HEK293 (cell line): ENCODE measurements around the gene BPNT1.

Source experiments
- GLIS1 ChIP-seq: fragments of 450-650 bp; formaldehyde crosslinking; IDR thresholded peaks from 2 replicates; pipeline ENCODE4 v1.5.1; 2016; ENCODE audit warnings: missing biosample characterization, missing genetic modification characterization
- KLF10 ChIP-seq: fragments of 450-650 bp; IDR thresholded peaks from 2 replicates; pipeline ENCODE4 v1.5.1; 2018; ENCODE audit warnings: missing biosample characterization, mild to moderate bottlenecking, missing genetic modification characterization
- KLF17 ChIP-seq: fragments of 450-650 bp; formaldehyde crosslinking; IDR thresholded peaks from 2 replicates; pipeline ENCODE4 v1.5.1; 2016; ENCODE audit warnings: missing biosample characterization, missing genetic modification characterization
- KLF7 ChIP-seq: fragments of 450-650 bp; formaldehyde crosslinking; IDR thresholded peaks from 2 replicates; pipeline ENCODE4 v1.5.1; 2016; ENCODE audit warnings: missing biosample characterization, missing genetic modification characterization, borderline replicate concordance
- PRDM6 ChIP-seq: fragments of 450-650 bp; formaldehyde crosslinking; IDR thresholded peaks from 2 replicates; pipeline ENCODE4 v1.5.1; 2017; ENCODE audit warnings: missing biosample characterization, missing genetic modification characterization
- REPIN1 ChIP-seq: fragments of 450-650 bp; formaldehyde crosslinking; IDR thresholded peaks from 2 replicates; pipeline ENCODE4 v1.5.1; 2017; ENCODE audit warnings: missing biosample characterization, missing genetic modification characterization, low read depth
- SCRT2 ChIP-seq: fragments of 450-650 bp; formaldehyde crosslinking; IDR thresholded peaks from 2 replicates; pipeline ENCODE4 v1.5.1; 2016; ENCODE audit warnings: missing biosample characterization, missing genetic modification characterization
- SETDB1 ChIP-seq: IDR thresholded peaks from one replicate; pipeline ENCODE4 v1.6.1; 2017; ENCODE audit warnings: mild to moderate bottlenecking, low read length, moderate library complexity, mixed read lengths; ENCODE audit not compliant: insufficient read length
- SP3 ChIP-seq: fragments of 450-650 bp; formaldehyde crosslinking; IDR thresholded peaks from 2 replicates; pipeline ENCODE4 v1.5.1; 2016; ENCODE audit warnings: missing biosample characterization, missing genetic modification characterization
- TSHZ1 ChIP-seq: fragments of 450-650 bp; formaldehyde crosslinking; IDR thresholded peaks from 2 replicates; pipeline ENCODE4 v1.5.1; 2016; ENCODE audit warnings: missing biosample characterization, missing genetic modification characterization, borderline replicate concordance
- ZBTB17 ChIP-seq: fragments of 450-650 bp; formaldehyde crosslinking; IDR thresholded peaks from 2 replicates; pipeline ENCODE4 v1.5.1; 2016; ENCODE audit warnings: missing biosample characterization, missing genetic modification characterization
- ZBTB26 ChIP-seq: fragments of 450-650 bp; formaldehyde crosslinking; optimal IDR thresholded peaks from 2 replicates; pipeline ENCODE3; 2016; ENCODE audit warnings: missing biosample characterization, mild to moderate bottlenecking, missing genetic modification characterization
- ZNF146 ChIP-seq: fragments of 450-650 bp; formaldehyde crosslinking; IDR thresholded peaks from 2 replicates; pipeline ENCODE4 v1.5.1; 2016; ENCODE audit warnings: missing biosample characterization, missing genetic modification characterization
- ZNF157 ChIP-seq: fragments of 450-650 bp; formaldehyde crosslinking; IDR thresholded peaks from 2 replicates; pipeline ENCODE4 v1.5.1; 2016; ENCODE audit warnings: missing biosample characterization, missing genetic modification characterization
- ZNF335 ChIP-seq: fragments of 450-650 bp; formaldehyde crosslinking; conservative IDR thresholded peaks from 2 replicates; pipeline ENCODE4 v1.5.1; 2016; ENCODE audit warnings: missing biosample characterization, missing genetic modification characterization
- ZNF416 ChIP-seq: fragments of 450-650 bp; formaldehyde crosslinking; IDR thresholded peaks from 2 replicates; pipeline ENCODE4 v1.5.1; 2016; ENCODE audit warnings: missing biosample characterization, missing genetic modification characterization
- ZNF473 ChIP-seq: fragments of 450-650 bp; formaldehyde crosslinking; IDR thresholded peaks from 2 replicates; pipeline ENCODE4 v1.5.1; 2017; ENCODE audit warnings: missing biosample characterization, missing genetic modification characterization
- ZNF488 ChIP-seq: fragments of 450-650 bp; formaldehyde crosslinking; IDR thresholded peaks from 2 replicates; pipeline ENCODE4 v1.5.1; 2016; ENCODE audit warnings: missing biosample characterization, missing genetic modification characterization
- ZNF623 ChIP-seq: fragments of 450-650 bp; formaldehyde crosslinking; IDR thresholded peaks from 2 replicates; pipeline ENCODE4 v1.5.1; 2016; ENCODE audit warnings: missing biosample characterization, missing genetic modification characterization
- ZNF629 ChIP-seq: fragments of 450-650 bp; formaldehyde crosslinking; IDR thresholded peaks from 2 replicates; pipeline ENCODE4 v1.5.1; 2017; ENCODE audit warnings: missing biosample characterization, missing genetic modification characterization
- ZNF660 ChIP-seq: fragments of 450-650 bp; IDR thresholded peaks from 2 replicates; pipeline ENCODE4 v1.5.1; 2018; ENCODE audit warnings: missing biosample characterization, mild to moderate bottlenecking, missing genetic modification characterization
- ZNF664 ChIP-seq: fragments of 450-650 bp; formaldehyde crosslinking; IDR thresholded peaks from 2 replicates; pipeline ENCODE4 v1.5.1; 2016; ENCODE audit warnings: missing biosample characterization, missing genetic modification characterization
- ZNF670 ChIP-seq: fragments of 450-650 bp; formaldehyde crosslinking; IDR thresholded peaks from 2 replicates; pipeline ENCODE4 v1.5.1; 2016; ENCODE audit warnings: missing biosample characterization, missing genetic modification characterization, low read depth
- ZNF776 ChIP-seq: fragments of 450-650 bp; formaldehyde crosslinking; IDR thresholded peaks from 2 replicates; pipeline ENCODE4 v1.5.0; 2017; ENCODE audit warnings: missing biosample characterization, missing genetic modification characterization, borderline replicate concordance
- TF ChIP-seq, protein P1 (sequence below): fragments of 450-650 bp; formaldehyde crosslinking; IDR thresholded peaks from 2 replicates; pipeline ENCODE4 v1.5.1; 2016; ENCODE audit warnings: missing biosample characterization, missing genetic modification characterization
- TF ChIP-seq, protein P2 (sequence below): fragments of 450-650 bp; formaldehyde crosslinking; IDR thresholded peaks from 2 replicates; pipeline ENCODE4 v1.5.1; 2016; ENCODE audit warnings: missing biosample characterization, missing genetic modification characterization

The BPNT1 gene

DNA sequence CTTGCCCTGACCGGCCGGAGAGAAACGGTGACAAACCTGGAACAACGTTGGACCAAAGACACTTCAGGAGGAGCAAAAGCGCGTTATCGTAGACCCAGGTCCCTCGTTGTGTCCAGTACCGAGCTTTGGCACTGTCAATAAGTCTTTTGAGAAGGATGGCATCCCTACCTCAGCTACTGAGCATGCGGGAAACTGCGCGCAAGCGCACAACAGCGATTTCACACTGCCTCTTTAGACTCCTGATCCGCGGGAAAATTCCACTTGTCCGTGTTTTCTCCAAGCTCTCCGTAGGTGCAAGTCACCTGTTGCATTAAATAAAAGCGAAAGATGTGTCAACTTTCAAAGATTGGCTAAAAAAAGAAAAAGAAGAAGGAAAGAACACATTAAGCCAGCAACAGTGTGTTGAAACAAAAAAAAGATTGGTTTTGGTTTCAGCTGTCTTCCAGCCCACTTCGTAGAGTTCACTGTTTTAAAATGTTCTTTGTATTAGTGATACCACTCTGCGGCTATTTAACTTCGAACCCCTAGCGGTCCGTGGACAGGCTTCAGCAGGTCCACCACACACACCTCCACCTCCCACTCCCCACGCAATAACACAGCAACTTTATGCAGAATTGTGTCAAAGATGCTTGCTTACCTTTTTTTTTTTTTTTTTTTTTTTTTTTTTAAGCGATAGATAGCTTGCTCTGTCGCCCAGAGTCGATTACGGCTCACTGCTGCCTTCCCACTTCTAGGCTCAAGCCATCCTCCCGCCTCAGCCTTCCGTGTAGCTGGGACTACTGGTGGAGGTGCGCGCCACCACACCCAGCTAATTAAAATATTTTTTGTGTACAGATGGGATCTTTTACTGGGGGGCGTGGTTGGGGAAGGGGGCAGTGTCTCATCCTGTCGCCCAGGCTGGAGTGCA lies at the start of gene BPNT1 (continued):
- TF ChIP-seq ZNF335 (tag by site-specific recombination) (peak; percentile 90), ZNF488 (tag by site-specific recombination) (no peak), ZNF660 (tag by site-specific recombination) (peak; percentile 93), REPIN1 (tag by site-specific recombination) (0 out of 2 replicates have a peak, but pooled peaks have one; percentile 47), ZBTB26 (peak; percentile 47), KLF10 (tag by site-specific recombination) (peak; percentile 84), ZNF623 (tag by site-specific recombination) (no peak), ZNF664 (no peak; the same call in 1 of the 2 replicates), GLIS1 (tag by site-specific recombination) (no peak), KLF7 (tag by site-specific recombination) (0 out of 2 replicates have a peak, but pooled peaks have one; percentile 21), ZNF416 (no peak), SETDB1 (no peak), ZNF157 (no peak), KLF17 (peak; percentile 57; the same call in 1 of the 2 replicates), TSHZ1 (no peak), ZNF146 (tag by site-specific recombination) (no peak), PRDM6 (tag by site-specific recombination) (peak; percentile 21; the same call in 1 of the 2 replicates), ZNF670 (tag by site-specific recombination) (no peak), ZNF776 (tag by site-specific recombination) (no peak), ZNF473 (tag by site-specific recombination) (no peak), ZNF629 (peak; percentile 56; the same call in 1 of the 2 replicates), SP3 (tag by site-specific recombination) (peak; percentile 61), SCRT2 (tag by site-specific recombination) (peak; percentile 100), ZBTB17 (peak; percentile 73)
- TF ChIP-seq, protein P1, sequence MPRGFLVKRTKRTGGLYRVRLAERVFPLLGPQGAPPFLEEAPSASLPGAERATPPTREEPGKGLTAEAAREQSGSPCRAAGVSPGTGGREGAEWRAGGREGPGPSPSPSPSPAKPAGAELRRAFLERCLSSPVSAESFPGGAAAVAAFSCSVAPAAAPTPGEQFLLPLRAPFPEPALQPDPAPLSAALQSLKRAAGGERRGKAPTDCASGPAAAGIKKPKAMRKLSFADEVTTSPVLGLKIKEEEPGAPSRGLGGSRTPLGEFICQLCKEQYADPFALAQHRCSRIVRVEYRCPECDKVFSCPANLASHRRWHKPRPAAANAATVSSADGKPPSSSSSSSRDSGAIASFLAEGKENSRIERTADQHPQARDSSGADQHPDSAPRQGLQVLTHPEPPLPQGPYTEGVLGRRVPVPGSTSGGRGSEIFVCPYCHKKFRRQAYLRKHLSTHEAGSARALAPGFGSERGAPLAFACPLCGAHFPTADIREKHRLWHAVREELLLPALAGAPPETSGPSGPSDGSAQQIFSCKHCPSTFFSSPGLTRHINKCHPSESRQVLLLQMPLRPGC (tag by site-specific recombination): no peak
- TF ChIP-seq, protein P2, sequence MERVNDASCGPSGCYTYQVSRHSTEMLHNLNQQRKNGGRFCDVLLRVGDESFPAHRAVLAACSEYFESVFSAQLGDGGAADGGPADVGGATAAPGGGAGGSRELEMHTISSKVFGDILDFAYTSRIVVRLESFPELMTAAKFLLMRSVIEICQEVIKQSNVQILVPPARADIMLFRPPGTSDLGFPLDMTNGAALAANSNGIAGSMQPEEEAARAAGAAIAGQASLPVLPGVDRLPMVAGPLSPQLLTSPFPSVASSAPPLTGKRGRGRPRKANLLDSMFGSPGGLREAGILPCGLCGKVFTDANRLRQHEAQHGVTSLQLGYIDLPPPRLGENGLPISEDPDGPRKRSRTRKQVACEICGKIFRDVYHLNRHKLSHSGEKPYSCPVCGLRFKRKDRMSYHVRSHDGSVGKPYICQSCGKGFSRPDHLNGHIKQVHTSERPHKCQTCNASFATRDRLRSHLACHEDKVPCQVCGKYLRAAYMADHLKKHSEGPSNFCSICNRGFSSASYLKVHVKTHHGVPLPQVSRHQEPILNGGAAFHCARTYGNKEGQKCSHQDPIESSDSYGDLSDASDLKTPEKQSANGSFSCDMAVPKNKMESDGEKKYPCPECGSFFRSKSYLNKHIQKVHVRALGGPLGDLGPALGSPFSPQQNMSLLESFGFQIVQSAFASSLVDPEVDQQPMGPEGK (tag by site-specific recombination): no peak; the same call in 1 of the 2 replicates
